ENCODE data around the gene C11orf16. TPM values are rescaled to one million over a fixed set of nuclear protein-coding genes. Genes with fewer than 3 reads are reported as not detected.
"Not testable (repeated sequence)": the region's sequence is repeated elsewhere in the genome, so short reads cannot be mapped to it uniquely, and the experiment has no call there.

Gene C11orf16, protein sequence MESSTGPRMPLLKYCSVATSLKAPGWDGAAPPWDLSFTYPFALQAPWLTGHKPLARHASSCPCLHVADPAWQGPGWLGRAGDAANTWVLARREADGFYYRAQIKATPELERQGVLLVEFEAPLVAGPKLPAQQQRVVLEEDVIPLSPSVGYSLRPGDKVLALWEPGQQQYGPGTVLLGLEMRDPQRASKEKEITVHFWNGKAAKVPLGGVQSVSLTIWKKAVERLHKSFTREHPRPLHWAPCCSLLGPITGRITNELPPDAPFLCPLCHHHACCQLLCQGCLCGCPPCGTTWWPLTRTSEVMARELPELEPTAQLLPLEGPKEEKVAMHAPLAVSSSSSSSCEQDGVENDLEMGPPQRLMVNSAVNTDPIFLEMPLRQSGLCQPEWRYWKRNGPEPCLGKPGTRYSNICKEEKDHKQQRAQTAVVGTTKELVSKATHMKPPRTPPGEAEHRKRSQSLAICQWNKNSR
- total RNA-seq = under 1 TPM in 1 of 2 donors, not detected in 1; 0.99 TPM
- polyA plus RNA-seq (ENCODE audit: insufficient read length in 2 of 2) = 1 to 10 TPM in 1 of 2 donors, under 1 TPM in 1; 0.30 to 1.1 TPM
- long read RNA-seq, donor 1 = 0 reads
- long read RNA-seq, donor 2 = 0 reads
- long read RNA-seq, donor 3 = 0 reads
- long read RNA-seq, donor 4, partial matches to known transcripts = 0 of 1 reads
- long read RNA-seq, donor 4, other reads (novel, unspliced or antisense) = 0 of 1 reads

DNA sequence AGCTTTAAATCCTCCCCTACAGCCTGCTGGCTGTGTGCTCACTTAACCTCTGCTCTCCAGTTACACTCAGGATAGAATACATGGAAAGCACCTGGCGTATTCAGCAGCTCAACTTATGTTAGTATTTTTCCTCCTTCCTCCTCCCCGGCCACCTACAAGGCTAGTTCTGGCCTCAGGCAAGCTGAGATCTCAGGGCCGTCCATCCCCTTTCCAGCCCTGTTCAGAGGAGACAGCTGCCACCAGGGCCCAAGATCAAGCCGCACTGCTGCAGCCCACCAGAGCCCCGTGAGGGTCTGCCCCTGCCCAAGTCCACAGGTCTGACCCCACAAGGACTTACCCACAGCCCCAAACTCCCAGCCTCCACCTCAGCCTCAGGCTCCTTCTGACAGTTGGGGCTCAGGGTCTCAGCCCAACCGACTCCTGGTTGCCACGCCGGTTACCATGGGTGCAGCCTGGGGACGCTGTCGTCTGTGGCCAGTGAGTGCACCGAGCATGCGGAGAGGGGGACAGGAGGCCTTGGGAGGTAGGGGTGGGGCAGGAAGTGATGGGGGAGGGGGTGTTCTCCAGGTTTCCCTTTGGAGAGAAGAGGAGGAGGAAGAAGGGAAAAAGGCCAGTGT is at the start of gene C11orf16:
Gene C11orf16 (minus strand): TSS at position 384 of the 617 bp plus-strand sequence. CDS start 639 bp downstream, outside the sequence.
- 63% methylated on average over 12 of the region's 12 CpGs for WGBS (ENCODE audit: insufficient coverage)
- no peak for DNase-seq (ENCODE audit: low read depth in 4 of 6, low spot score in 6 of 6)
- Histone ChIP-seq H3K9me3 (ENCODE audit: control insufficient read depth, insufficient read depth, low read length) (no peaks in the 10 kb centered on the region), H3K27ac (ENCODE audit: low read depth, low read length) (no peak within 1 kb of the TSS), H3K27me3 (ENCODE audit: control insufficient read depth, insufficient read depth, low read length) (no peaks in the 10 kb centered on the region), H3K4me1 (ENCODE audit: control insufficient read depth, insufficient read depth, low read length) (no peaks in the 10 kb centered on the region), H3K4me3 (ENCODE audit: low read depth, low read length) (no peak within 1 kb of the TSS), H3K36me3 (ENCODE audit: control insufficient read depth, insufficient read depth, low read length) (no peaks in the 10 kb centered on the region)

DNA sequence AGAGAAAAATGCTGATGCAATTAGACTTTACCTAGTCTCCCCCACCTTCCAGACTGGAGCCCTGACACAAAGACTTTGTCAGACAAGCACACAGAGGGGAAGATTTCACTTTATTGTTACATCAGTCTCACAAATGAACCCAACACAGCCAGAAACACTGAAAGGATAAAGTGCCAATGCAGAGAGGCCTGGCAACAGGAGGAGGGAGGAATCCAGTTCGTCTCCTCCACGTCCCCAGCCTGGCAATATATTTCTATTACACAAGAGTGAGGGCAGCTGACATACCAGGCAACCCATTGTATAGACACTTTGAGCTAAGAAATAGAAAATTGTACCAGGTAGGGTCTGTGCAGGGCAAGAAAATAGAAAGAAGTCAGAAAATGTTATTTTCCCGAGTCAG is 47.7 kb upstream of the C11orf16 start:
- Histone ChIP-seq H3K27ac (ENCODE audit: low read depth, low read length) (no peak overlapping the region), H3K27me3 (ENCODE audit: control insufficient read depth, insufficient read depth, low read length) (no peaks in the 10 kb centered on the region), H3K36me3 (ENCODE audit: control insufficient read depth, insufficient read depth, low read length) (no peaks in the 10 kb centered on the region), H3K9me3 (ENCODE audit: control insufficient read depth, insufficient read depth, low read length) (no peaks in the 10 kb centered on the region), H3K4me1 (ENCODE audit: control insufficient read depth, insufficient read depth, low read length) (no peaks in the 10 kb centered on the region), H3K4me3 (ENCODE audit: low read depth, low read length) (no peak overlapping the region)
- DNase-seq (ENCODE audit: low read depth in 4 of 6, low spot score in 6 of 6) = no peak
- WGBS (ENCODE audit: insufficient coverage) = no CpG with 5 or more reads among the region's 3 CpGs

DNA sequence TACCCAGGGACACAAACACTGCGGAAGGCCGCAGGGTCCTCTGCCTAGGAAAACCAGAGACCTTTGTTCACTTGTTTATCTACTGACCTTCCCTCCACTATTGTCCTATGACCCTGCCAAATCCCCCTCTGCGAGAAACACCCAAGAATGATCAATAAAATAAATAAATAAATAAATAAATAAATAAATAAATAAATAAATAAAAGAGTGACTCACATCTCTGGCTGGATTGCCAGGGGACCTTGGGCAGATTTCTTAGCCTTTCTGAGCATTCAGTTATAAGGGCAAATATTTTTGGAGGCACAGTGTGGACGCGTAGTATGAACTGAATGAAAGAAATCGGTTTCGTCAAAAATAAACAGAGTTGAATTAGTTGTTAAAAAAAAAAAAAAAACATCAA is 46.6 kb upstream of the C11orf16 start:
- WGBS (ENCODE audit: insufficient coverage) = no CpG with 5 or more reads among the region's 7 CpGs
- not testable (repeated sequence) for H3K9me3 ChIP-seq (ENCODE audit: control insufficient read depth, insufficient read depth, low read length); H3K4me3 ChIP-seq (ENCODE audit: low read depth, low read length); H3K36me3 ChIP-seq (ENCODE audit: control insufficient read depth, insufficient read depth, low read length); DNase-seq (ENCODE audit: low read depth in 4 of 6, low spot score in 6 of 6); H3K27me3 ChIP-seq (ENCODE audit: control insufficient read depth, insufficient read depth, low read length); H3K4me1 ChIP-seq (ENCODE audit: control insufficient read depth, insufficient read depth, low read length); H3K27ac ChIP-seq (ENCODE audit: low read depth, low read length)

DNA sequence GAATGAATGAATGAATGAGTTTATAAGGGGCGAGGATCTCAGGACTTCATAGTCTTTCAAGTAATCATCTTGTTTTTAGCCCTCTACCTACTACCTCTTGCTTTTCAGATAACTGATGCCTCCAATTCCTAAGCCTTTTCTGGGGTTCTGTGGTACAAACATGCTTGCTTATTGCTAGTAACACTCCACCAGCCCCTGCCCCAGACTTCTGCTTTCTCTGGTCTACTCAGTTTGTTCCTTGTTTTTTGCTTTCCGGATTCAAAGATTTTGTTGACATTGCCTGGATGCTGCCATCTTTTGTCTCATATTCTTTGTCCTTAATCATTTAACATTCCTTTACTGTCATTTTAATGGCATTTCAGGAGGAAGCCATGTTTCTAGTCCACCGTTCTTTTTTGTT is 40.4 kb upstream of the C11orf16 start:
- WGBS (ENCODE audit: insufficient coverage) = 60% methylated on average over 1 of the region's 3 CpGs
- no peak overlapping the region for H3K4me3 ChIP-seq (ENCODE audit: low read depth, low read length)
- no peaks in the 10 kb centered on the region for H3K4me1 ChIP-seq (ENCODE audit: control insufficient read depth, insufficient read depth, low read length)
- no peaks in the 10 kb centered on the region for H3K9me3 ChIP-seq (ENCODE audit: control insufficient read depth, insufficient read depth, low read length)
- no peaks in the 10 kb centered on the region for H3K27me3 ChIP-seq (ENCODE audit: control insufficient read depth, insufficient read depth, low read length)
- no peak for DNase-seq (ENCODE audit: low read depth in 4 of 6, low spot score in 6 of 6)
- H3K27ac ChIP-seq (ENCODE audit: low read depth, low read length) = no peak overlapping the region
- peaks cover 2% of the 10 kb centered on the region for H3K36me3 ChIP-seq (ENCODE audit: control insufficient read depth, insufficient read depth, low read length)

DNA sequence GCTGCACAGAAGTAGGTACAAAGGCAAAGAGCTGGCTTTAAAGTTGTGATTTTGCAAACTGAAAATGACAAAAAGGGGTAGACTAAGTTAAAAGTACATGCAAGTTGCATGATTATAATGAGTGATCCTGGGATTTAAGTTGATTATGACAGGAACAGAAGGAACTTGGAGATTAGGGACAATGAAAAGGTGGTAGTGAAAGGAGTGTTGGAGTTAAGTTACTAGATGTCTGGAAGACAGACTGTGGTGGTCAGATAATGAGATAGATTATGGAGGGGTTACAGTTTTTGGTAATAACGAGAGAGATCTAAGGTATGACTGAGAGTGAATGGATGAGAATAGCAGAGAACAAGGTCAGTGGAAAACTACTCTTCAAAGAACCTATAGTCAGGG is 39.2 kb upstream of the C11orf16 start:
- 67% methylated on average over 1 of the region's 1 CpG for WGBS (ENCODE audit: insufficient coverage)
- no peaks in the 10 kb centered on the region for H3K4me1 ChIP-seq (ENCODE audit: control insufficient read depth, insufficient read depth, low read length)
- no peak overlapping the region for H3K27ac ChIP-seq (ENCODE audit: low read depth, low read length)
- DNase-seq (ENCODE audit: low read depth in 4 of 6, low spot score in 6 of 6) = no peak
- no peaks in the 10 kb centered on the region for H3K27me3 ChIP-seq (ENCODE audit: control insufficient read depth, insufficient read depth, low read length)
- H3K4me3 ChIP-seq (ENCODE audit: low read depth, low read length) = no peak overlapping the region
- peaks cover 2% of the 10 kb centered on the region for H3K36me3 ChIP-seq (ENCODE audit: control insufficient read depth, insufficient read depth, low read length)
- H3K9me3 ChIP-seq (ENCODE audit: control insufficient read depth, insufficient read depth, low read length) = no peaks in the 10 kb centered on the region

DNA sequence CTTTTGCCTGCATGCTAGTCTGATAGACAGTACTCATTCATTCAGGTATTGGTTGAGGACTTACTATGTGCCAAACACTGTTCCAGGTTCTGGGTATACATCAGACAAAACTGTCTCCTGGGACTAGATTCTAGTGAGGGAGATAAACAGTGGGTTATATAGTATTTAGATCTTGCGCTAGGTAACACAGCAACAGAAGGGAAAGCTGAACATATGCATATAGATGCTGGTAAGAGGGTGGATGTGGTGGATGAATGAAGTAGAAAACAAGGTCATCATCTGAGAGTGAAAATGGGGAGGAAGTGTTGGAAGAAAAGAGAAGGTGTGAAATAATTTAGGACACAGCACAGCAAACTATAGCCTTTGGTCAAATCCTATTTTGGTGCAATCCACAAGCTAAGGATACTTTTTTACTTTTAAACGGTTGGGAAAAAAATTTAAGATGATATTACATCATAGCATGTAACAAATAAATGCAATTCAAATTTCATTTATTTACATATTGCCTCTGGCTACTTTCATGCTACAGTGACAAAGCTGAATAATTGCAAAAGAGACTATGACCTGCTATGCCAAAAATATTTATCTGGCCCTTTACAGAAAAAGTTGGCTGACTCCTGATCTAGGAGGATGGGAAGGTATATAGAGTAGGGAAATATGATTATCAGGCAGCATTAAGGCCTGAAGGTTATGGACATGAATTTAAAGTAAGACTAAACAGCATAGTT is 38.6 kb upstream of the C11orf16 start:
- H3K4me1 ChIP-seq (ENCODE audit: control insufficient read depth, insufficient read depth, low read length) = no peaks in the 10 kb centered on the region
- H3K27ac ChIP-seq (ENCODE audit: low read depth, low read length) = no peak overlapping the region
- 100% methylated on average over 1 of the region's 2 CpGs for WGBS (ENCODE audit: insufficient coverage)
- no peak for DNase-seq (ENCODE audit: low read depth in 4 of 6, low spot score in 6 of 6)
- H3K36me3 ChIP-seq (ENCODE audit: control insufficient read depth, insufficient read depth, low read length) = peaks cover 2% of the 10 kb centered on the region
- H3K4me3 ChIP-seq (ENCODE audit: low read depth, low read length) = no peak overlapping the region
- H3K9me3 ChIP-seq (ENCODE audit: control insufficient read depth, insufficient read depth, low read length) = no peaks in the 10 kb centered on the region
- no peaks in the 10 kb centered on the region for H3K27me3 ChIP-seq (ENCODE audit: control insufficient read depth, insufficient read depth, low read length)

DNA sequence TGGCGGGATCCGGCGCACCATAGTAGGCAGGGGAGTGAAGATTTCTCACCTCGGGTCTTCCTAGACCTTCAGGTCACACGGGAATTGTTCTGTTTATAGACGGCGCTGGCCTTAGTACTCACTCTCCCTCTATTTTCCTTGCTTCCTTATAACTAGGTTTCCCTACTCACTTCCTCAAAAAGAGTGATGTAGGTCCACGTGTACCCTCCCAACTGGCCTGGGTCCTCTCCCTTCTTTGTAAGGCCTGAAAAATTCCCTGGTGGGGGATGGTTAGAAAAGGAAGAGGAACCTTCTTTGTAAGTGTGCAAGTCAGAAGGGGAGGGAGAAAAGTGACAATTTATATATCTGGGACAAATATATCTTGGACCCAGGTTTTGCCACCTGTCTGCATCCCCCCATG is 34.4 kb upstream of the C11orf16 start:
- Histone ChIP-seq H3K4me3 (ENCODE audit: low read depth, low read length) (no peak overlapping the region), H3K27me3 (ENCODE audit: control insufficient read depth, insufficient read depth, low read length) (no peaks in the 10 kb centered on the region), H3K27ac (ENCODE audit: low read depth, low read length) (no peak overlapping the region), H3K9me3 (ENCODE audit: control insufficient read depth, insufficient read depth, low read length) (no peaks in the 10 kb centered on the region), H3K36me3 (ENCODE audit: control insufficient read depth, insufficient read depth, low read length) (peaks cover 3% of the 10 kb centered on the region), H3K4me1 (ENCODE audit: control insufficient read depth, insufficient read depth, low read length) (peaks cover 20% of the 10 kb centered on the region)
- no peak for DNase-seq (ENCODE audit: low read depth in 4 of 6, low spot score in 6 of 6)
- 83% methylated on average over 5 of the region's 8 CpGs for WGBS (ENCODE audit: insufficient coverage)

DNA sequence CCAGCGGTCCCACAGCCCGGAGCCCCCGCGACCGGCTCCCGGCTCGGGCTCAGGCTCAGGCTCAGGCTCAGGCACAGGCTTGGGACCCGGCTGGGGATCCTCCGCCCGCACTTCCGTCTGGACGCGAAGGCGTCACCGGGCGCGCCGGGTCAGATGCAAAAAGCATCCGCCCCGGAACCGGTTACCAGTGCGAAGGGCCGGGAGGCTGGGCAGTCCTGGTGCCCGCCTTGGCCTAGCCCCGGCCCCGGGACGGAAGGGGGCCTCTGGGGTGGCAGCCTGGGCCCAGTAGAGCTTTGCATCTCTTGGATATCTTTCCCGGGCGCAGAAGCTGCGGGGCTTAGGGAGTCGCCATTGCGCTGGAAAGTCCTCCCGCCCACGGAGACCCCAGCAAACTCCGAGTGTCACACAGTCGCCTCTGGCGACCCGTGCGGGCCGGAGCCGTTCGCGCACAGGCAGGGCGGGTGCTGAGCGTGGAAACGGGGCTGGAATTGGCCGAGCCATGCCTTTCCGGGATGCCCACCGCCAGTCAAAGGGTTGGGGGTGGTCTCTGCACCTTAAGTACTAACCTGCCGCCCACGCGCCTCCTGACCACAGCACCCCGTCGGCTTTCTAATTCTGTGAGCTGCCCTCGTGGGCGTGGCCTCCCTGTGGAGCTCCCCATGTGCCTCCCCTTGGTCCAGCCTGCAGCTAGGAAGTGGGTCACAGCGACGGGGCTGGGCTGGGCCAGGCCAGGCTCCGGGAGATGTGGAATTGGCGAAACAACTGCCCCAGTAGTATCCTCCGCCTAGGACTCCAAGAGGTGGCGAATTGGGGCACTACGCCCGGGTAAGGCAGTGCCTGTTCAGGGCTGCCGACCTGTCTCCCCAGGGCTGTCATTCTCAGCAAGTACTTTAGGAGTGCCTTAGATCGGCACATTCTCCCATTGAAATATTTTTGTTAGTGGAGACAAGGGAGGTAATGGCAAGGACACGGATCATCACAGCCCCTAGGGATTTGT is 31.9 kb upstream of the C11orf16 start, which contains the start of gene TMEM9B:
Gene TMEM9B (minus strand): TSS at position 119 of the 997 bp plus-strand sequence. CDS start 129 bp downstream, outside the sequence.
- peaks cover 3% of the 10 kb centered on the region for H3K36me3 ChIP-seq (ENCODE audit: control insufficient read depth, insufficient read depth, low read length)
- 0% methylated on average over 65 of the region's 67 CpGs for WGBS (ENCODE audit: insufficient coverage)
- no peaks in the 10 kb centered on the region for H3K9me3 ChIP-seq (ENCODE audit: control insufficient read depth, insufficient read depth, low read length)
- peak within 1 kb of the TSS; percentile 93 for H3K4me3 ChIP-seq (ENCODE audit: low read depth, low read length)
- peaks cover 20% of the 10 kb centered on the region for H3K4me1 ChIP-seq (ENCODE audit: control insufficient read depth, insufficient read depth, low read length)
- H3K27ac ChIP-seq (ENCODE audit: low read depth, low read length) = peak within 1 kb of the TSS; percentile 92
- DNase-seq (ENCODE audit: low read depth in 4 of 6, low spot score in 6 of 6) = peak; percentile 78 to 97 (median 86)
- no peaks in the 10 kb centered on the region for H3K27me3 ChIP-seq (ENCODE audit: control insufficient read depth, insufficient read depth, low read length)

Measured in spinal cord (tissue), 10 donors.